ENCODE results near the gene RAB33A. TPM values are rescaled to one million over a fixed set of nuclear protein-coding genes. Genes with fewer than 3 reads are reported as not detected.
A peak's percentile ranks its signal among the peaks of the same experiment; 100 is the strongest.

RAB33A gene
- total and polyA plus RNA-seq, 2 donors = 7.7 to 9.9 TPM

- Histone ChIP-seq H3K27me3 (ENCODE audit: control insufficient read depth in 2 of 2, insufficient read depth in 1 of 2, low read length in 1 of 2) (no peaks in the 10 kb centered on the region), H3K4me3 (ENCODE audit: low read length in 2 of 2) (no peak overlapping the region), H3K9me3 (ENCODE audit: control insufficient read depth in 2 of 2, insufficient read depth in 1 of 2, low read length in 1 of 2) (no peaks in the 10 kb centered on the region), H3K4me1 (ENCODE audit: control insufficient read depth in 2 of 2, insufficient read depth in 2 of 2, low read length in 2 of 2) (no peaks in the 10 kb centered on the region), H3K27ac (ENCODE audit: low read depth in 1 of 2, low read length in 1 of 2) (no peak overlapping the region), H3K36me3 (ENCODE audit: control insufficient read depth in 2 of 2, insufficient read depth in 2 of 2, low read length in 1 of 2) (peaks cover 21 to 49% of the 10 kb centered on the region in 2 donors)
- WGBS = 96% methylated on average over 3 of the region's 3 CpGs
- DNase-seq (ENCODE audit: low read depth in 6 of 9, low spot score in 9 of 9) = no peak
Measured at GRCh38 chrX:130144509-130144908, 27.3 kb upstream of the RAB33A start.

DNA sequence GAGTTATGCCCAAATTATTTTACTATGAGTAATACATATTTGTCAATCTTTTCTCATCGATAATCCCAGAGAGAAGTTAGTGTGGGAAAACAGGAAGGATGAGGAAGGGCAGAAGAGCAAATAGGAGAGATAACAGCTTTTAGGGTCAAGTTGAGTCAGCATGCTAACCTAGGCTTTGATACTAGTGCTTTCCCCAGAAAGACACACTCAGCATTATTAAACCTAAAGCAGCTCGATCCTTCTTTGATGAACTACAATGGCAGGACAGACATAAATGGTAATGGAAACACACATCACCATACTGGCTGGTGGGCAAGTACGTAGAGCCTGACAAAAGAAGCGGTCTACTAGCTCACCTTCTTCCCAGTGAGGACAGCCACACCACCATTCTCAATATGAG is 26.6 kb upstream of the RAB33A start:
- WGBS = 96% methylated on average over 4 of the region's 4 CpGs
- H3K27ac ChIP-seq (ENCODE audit: low read depth in 1 of 2, low read length in 1 of 2) = no peak overlapping the region
- no peaks in the 10 kb centered on the region for H3K4me1 ChIP-seq (ENCODE audit: control insufficient read depth in 2 of 2, insufficient read depth in 2 of 2, low read length in 2 of 2)
- no peaks in the 10 kb centered on the region for H3K27me3 ChIP-seq (ENCODE audit: control insufficient read depth in 2 of 2, insufficient read depth in 1 of 2, low read length in 1 of 2)
- H3K9me3 ChIP-seq (ENCODE audit: control insufficient read depth in 2 of 2, insufficient read depth in 1 of 2, low read length in 1 of 2) = no peaks in the 10 kb centered on the region
- H3K36me3 ChIP-seq (ENCODE audit: control insufficient read depth in 2 of 2, insufficient read depth in 2 of 2, low read length in 1 of 2) = peaks cover 21 to 46% of the 10 kb centered on the region in 2 donors
- DNase-seq (ENCODE audit: low read depth in 6 of 9, low spot score in 9 of 9) = no peak
- no peak overlapping the region for H3K4me3 ChIP-seq (ENCODE audit: low read length in 2 of 2)

GRCh38 chrX:130147631-130148030 is 24.1 kb upstream of the RAB33A start:
- H3K36me3 ChIP-seq (ENCODE audit: control insufficient read depth in 2 of 2, insufficient read depth in 2 of 2, low read length in 1 of 2) = peaks cover 17 to 38% of the 10 kb centered on the region in 2 donors
- no peak overlapping the region for H3K4me3 ChIP-seq (ENCODE audit: low read length in 2 of 2)
- H3K27me3 ChIP-seq (ENCODE audit: control insufficient read depth in 2 of 2, insufficient read depth in 1 of 2, low read length in 1 of 2) = no peaks in the 10 kb centered on the region
- H3K9me3 ChIP-seq (ENCODE audit: control insufficient read depth in 2 of 2, insufficient read depth in 1 of 2, low read length in 1 of 2) = no peaks in the 10 kb centered on the region
- H3K4me1 ChIP-seq (ENCODE audit: control insufficient read depth in 2 of 2, insufficient read depth in 2 of 2, low read length in 2 of 2) = no peaks in the 10 kb centered on the region
- peak in 1 of 9 donors; percentile 25 for DNase-seq (ENCODE audit: low read depth in 6 of 9, low spot score in 9 of 9)
- WGBS = 67% methylated on average over 5 of the region's 5 CpGs
- H3K27ac ChIP-seq (ENCODE audit: low read depth in 1 of 2, low read length in 1 of 2) = no peak overlapping the region

- no peaks in the 10 kb centered on the region for H3K9me3 ChIP-seq (ENCODE audit: control insufficient read depth in 2 of 2, insufficient read depth in 1 of 2, low read length in 1 of 2)
- no peaks in the 10 kb centered on the region for H3K4me1 ChIP-seq (ENCODE audit: control insufficient read depth in 2 of 2, insufficient read depth in 2 of 2, low read length in 2 of 2)
- no peak overlapping the region for H3K27ac ChIP-seq (ENCODE audit: low read depth in 1 of 2, low read length in 1 of 2)
- H3K27me3 ChIP-seq (ENCODE audit: control insufficient read depth in 2 of 2, insufficient read depth in 1 of 2, low read length in 1 of 2) = no peaks in the 10 kb centered on the region
- 96% methylated on average over 2 of the region's 2 CpGs for WGBS
- no peak overlapping the region for H3K4me3 ChIP-seq (ENCODE audit: low read length in 2 of 2)
- no peak for DNase-seq (ENCODE audit: low read depth in 6 of 9, low spot score in 9 of 9)
- H3K36me3 ChIP-seq (ENCODE audit: control insufficient read depth in 2 of 2, insufficient read depth in 2 of 2, low read length in 1 of 2) = peaks cover 0 to 12% of the 10 kb centered on the region in 2 donors
Measured at GRCh38 chrX:130155564-130155963, 16.2 kb upstream of the RAB33A start.

DNA sequence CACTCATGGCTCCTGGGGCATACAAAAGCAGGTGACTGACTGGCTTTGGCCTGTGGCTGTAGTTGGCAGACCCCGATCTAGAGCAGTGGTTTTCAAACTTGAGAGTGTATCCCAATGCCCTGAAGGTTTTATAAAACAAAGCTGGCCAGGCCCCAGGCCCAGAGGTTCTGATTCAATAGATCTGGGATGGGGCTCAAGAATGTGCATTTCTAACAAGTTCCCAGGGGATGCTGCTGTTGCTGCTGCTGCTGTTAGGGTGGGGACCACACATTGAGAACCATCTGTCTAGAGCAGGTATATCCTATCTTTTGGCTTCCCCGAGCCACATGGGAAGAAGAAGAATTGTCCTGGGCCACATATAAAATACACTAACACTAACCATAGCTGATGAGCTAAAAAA is 13.5 kb upstream of the RAB33A start:
- H3K4me3 ChIP-seq (ENCODE audit: low read length in 2 of 2) = no peak overlapping the region

GRCh38 chrX:130159776-130160175 is 12.0 kb upstream of the RAB33A start:
- Histone ChIP-seq H3K4me3 (ENCODE audit: low read length in 2 of 2) (no peak overlapping the region), H3K4me1 (ENCODE audit: control insufficient read depth in 2 of 2, insufficient read depth in 2 of 2, low read length in 2 of 2) (peaks cover 3 to 5% of the 10 kb centered on the region in 2 donors), H3K9me3 (ENCODE audit: control insufficient read depth in 2 of 2, insufficient read depth in 1 of 2, low read length in 1 of 2) (no peaks in the 10 kb centered on the region), H3K36me3 (ENCODE audit: control insufficient read depth in 2 of 2, insufficient read depth in 2 of 2, low read length in 1 of 2) (peaks cover 0 to 8% of the 10 kb centered on the region in 2 donors), H3K27ac (ENCODE audit: low read depth in 1 of 2, low read length in 1 of 2) (no peak overlapping the region), H3K27me3 (ENCODE audit: control insufficient read depth in 2 of 2, insufficient read depth in 1 of 2, low read length in 1 of 2) (no peaks in the 10 kb centered on the region)
- no peak for DNase-seq (ENCODE audit: low read depth in 6 of 9, low spot score in 9 of 9)
- WGBS = 97% methylated on average over 4 of the region's 4 CpGs

More for the DNA sequence above, 13.5 kb upstream of the RAB33A start:
- Histone ChIP-seq H3K27me3 (ENCODE audit: control insufficient read depth in 2 of 2, insufficient read depth in 1 of 2, low read length in 1 of 2) (no peaks in the 10 kb centered on the region), H3K9me3 (ENCODE audit: control insufficient read depth in 2 of 2, insufficient read depth in 1 of 2, low read length in 1 of 2) (no peaks in the 10 kb centered on the region), H3K27ac (ENCODE audit: low read depth in 1 of 2, low read length in 1 of 2) (no peak overlapping the region), H3K4me1 (ENCODE audit: control insufficient read depth in 2 of 2, insufficient read depth in 2 of 2, low read length in 2 of 2) (no peaks in the 10 kb centered on the region), H3K36me3 (ENCODE audit: control insufficient read depth in 2 of 2, insufficient read depth in 2 of 2, low read length in 1 of 2) (peaks cover 0 to 12% of the 10 kb centered on the region in 2 donors)
- WGBS = 99% methylated on average over 2 of the region's 2 CpGs
- DNase-seq (ENCODE audit: low read depth in 6 of 9, low spot score in 9 of 9) = no peak

DNA sequence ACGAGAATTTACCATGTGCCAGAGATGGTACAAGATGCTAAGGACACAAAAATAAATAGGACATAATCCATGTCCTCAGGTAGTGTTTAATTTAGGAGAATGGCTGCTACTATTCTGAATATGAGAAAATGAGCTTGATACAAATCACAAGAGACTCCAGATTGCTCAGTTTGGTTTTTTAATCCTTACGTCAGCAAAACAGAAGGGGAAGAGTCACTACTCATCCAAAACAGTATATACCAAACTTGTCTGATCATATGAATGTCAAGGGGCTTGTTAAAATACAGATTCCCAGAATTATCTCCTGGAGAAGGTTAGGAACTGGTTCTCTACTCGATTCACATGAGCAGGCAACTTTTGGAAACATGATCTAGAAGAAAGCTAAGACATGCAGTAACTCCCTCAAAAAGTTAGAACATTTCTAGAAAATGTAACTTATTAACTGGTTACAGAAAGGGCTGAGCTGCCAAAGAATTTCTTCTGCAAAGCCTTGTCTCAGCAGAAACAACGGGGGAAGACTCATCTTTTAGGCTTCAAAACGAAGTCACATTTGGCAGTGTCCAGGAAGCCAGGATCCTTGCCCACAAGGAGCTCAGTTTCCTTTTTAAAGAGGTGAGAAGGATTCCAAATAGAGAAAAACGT is 9.5 kb upstream of the RAB33A start:
- 83% methylated on average over 6 of the region's 6 CpGs for WGBS
- H3K36me3 ChIP-seq (ENCODE audit: control insufficient read depth in 2 of 2, insufficient read depth in 2 of 2, low read length in 1 of 2) = no peaks in the 10 kb centered on the region

GRCh38 chrX:130163398-130163797 is 8.4 kb upstream of the RAB33A start:
- Histone ChIP-seq H3K4me1 (ENCODE audit: control insufficient read depth in 2 of 2, insufficient read depth in 2 of 2, low read length in 2 of 2) (peaks cover 6 to 7% of the 10 kb centered on the region in 2 donors), H3K36me3 (ENCODE audit: control insufficient read depth in 2 of 2, insufficient read depth in 2 of 2, low read length in 1 of 2) (no peaks in the 10 kb centered on the region), H3K4me3 (ENCODE audit: low read length in 2 of 2) (no peak overlapping the region), H3K27me3 (ENCODE audit: control insufficient read depth in 2 of 2, insufficient read depth in 1 of 2, low read length in 1 of 2) (no peaks in the 10 kb centered on the region), H3K9me3 (ENCODE audit: control insufficient read depth in 2 of 2, insufficient read depth in 1 of 2, low read length in 1 of 2) (no peaks in the 10 kb centered on the region), H3K27ac (ENCODE audit: low read depth in 1 of 2, low read length in 1 of 2) (no peak overlapping the region)
- no peak for DNase-seq (ENCODE audit: low read depth in 6 of 9, low spot score in 9 of 9)
- 93% methylated on average over 2 of the region's 2 CpGs for WGBS

More for the DNA sequence above, 9.5 kb upstream of the RAB33A start:
- H3K27ac ChIP-seq (ENCODE audit: low read depth in 1 of 2, low read length in 1 of 2) = no peak overlapping the region
- no peak overlapping the region for H3K4me3 ChIP-seq (ENCODE audit: low read length in 2 of 2)
- peaks cover 6 to 7% of the 10 kb centered on the region in 2 donors for H3K4me1 ChIP-seq (ENCODE audit: control insufficient read depth in 2 of 2, insufficient read depth in 2 of 2, low read length in 2 of 2)
- no peaks in the 10 kb centered on the region for H3K9me3 ChIP-seq (ENCODE audit: control insufficient read depth in 2 of 2, insufficient read depth in 1 of 2, low read length in 1 of 2)
- no peak for DNase-seq (ENCODE audit: low read depth in 6 of 9, low spot score in 9 of 9)
- H3K27me3 ChIP-seq (ENCODE audit: control insufficient read depth in 2 of 2, insufficient read depth in 1 of 2, low read length in 1 of 2) = no peaks in the 10 kb centered on the region

DNA sequence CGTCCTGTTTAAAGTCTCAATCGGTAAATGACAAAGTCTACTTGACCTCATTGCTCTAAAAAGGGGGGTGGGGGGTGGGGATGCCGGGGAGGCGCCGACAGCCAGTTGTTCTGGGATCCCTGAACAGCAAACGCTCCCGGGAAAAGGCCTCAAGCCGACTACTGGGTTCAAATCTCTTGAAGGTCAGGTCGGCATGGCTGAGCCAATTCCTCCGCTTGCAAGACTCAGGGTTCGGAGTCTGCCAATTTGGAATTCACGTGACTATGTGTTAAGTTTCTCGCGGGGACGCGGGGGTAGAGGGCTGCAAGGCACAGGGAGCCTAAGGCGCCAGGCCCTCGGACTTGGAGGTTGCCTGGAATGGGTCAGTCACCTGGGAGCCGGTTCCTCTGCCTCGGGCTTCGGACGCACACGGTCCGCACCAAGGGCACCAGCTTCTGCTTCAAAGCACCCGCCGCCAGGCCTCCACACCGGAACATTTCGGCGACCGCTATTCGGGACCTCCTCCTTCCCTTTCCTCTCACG is 6.5 kb upstream of the RAB33A start:
- Histone ChIP-seq H3K27me3 (ENCODE audit: control insufficient read depth in 2 of 2, insufficient read depth in 1 of 2, low read length in 1 of 2) (no peaks in the 10 kb centered on the region), H3K4me1 (ENCODE audit: control insufficient read depth in 2 of 2, insufficient read depth in 2 of 2, low read length in 2 of 2) (peaks cover 6 to 7% of the 10 kb centered on the region in 2 donors), H3K27ac (ENCODE audit: low read depth in 1 of 2, low read length in 1 of 2) (peak overlapping the region; percentile 77 to 98), H3K36me3 (ENCODE audit: control insufficient read depth in 2 of 2, insufficient read depth in 2 of 2, low read length in 1 of 2) (no peaks in the 10 kb centered on the region), H3K9me3 (ENCODE audit: control insufficient read depth in 2 of 2, insufficient read depth in 1 of 2, low read length in 1 of 2) (no peaks in the 10 kb centered on the region), H3K4me3 (ENCODE audit: low read length in 2 of 2) (peak overlapping the region; percentile 59 to 80)
- WGBS = 1% methylated on average over 32 of the region's 32 CpGs
- DNase-seq (ENCODE audit: low read depth in 6 of 9, low spot score in 9 of 9) = peak in 2 of 9 donors; percentile 28 to 47

Measured in thymus (tissue), 11 donors.